ENCODE measurements around the gene UGT1A6.

DNA sequence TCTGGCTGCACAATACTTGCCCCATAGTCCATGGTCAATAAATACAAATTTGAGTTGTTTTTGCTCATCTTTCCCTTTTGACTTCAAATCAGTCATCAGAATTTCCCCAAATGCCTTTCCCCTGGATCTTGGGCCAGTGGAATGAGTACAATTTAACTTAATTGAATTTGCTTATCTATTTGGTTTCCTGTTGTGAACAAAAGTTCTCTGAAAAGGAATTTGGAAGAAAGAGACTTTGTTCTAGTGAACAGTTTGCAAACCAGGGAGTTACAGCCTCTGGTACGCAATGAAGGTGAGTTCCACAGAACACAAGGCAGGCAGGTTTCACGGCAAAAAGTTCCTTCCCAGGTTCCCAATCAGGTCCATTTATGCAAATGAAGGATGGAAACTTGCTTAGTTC, 66.2 kb downstream of the UGT1A6 start:
- TF ChIP-seq, protein P1, sequence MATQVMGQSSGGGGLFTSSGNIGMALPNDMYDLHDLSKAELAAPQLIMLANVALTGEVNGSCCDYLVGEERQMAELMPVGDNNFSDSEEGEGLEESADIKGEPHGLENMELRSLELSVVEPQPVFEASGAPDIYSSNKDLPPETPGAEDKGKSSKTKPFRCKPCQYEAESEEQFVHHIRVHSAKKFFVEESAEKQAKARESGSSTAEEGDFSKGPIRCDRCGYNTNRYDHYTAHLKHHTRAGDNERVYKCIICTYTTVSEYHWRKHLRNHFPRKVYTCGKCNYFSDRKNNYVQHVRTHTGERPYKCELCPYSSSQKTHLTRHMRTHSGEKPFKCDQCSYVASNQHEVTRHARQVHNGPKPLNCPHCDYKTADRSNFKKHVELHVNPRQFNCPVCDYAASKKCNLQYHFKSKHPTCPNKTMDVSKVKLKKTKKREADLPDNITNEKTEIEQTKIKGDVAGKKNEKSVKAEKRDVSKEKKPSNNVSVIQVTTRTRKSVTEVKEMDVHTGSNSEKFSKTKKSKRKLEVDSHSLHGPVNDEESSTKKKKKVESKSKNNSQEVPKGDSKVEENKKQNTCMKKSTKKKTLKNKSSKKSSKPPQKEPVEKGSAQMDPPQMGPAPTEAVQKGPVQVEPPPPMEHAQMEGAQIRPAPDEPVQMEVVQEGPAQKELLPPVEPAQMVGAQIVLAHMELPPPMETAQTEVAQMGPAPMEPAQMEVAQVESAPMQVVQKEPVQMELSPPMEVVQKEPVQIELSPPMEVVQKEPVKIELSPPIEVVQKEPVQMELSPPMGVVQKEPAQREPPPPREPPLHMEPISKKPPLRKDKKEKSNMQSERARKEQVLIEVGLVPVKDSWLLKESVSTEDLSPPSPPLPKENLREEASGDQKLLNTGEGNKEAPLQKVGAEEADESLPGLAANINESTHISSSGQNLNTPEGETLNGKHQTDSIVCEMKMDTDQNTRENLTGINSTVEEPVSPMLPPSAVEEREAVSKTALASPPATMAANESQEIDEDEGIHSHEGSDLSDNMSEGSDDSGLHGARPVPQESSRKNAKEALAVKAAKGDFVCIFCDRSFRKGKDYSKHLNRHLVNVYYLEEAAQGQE (IDR thresholded peaks at IDR 0.05; ENCODE audit: insufficient replicate concordance, low read depth): no peak
- TF ChIP-seq, protein P2, sequence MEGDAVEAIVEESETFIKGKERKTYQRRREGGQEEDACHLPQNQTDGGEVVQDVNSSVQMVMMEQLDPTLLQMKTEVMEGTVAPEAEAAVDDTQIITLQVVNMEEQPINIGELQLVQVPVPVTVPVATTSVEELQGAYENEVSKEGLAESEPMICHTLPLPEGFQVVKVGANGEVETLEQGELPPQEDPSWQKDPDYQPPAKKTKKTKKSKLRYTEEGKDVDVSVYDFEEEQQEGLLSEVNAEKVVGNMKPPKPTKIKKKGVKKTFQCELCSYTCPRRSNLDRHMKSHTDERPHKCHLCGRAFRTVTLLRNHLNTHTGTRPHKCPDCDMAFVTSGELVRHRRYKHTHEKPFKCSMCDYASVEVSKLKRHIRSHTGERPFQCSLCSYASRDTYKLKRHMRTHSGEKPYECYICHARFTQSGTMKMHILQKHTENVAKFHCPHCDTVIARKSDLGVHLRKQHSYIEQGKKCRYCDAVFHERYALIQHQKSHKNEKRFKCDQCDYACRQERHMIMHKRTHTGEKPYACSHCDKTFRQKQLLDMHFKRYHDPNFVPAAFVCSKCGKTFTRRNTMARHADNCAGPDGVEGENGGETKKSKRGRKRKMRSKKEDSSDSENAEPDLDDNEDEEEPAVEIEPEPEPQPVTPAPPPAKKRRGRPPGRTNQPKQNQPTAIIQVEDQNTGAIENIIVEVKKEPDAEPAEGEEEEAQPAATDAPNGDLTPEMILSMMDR (IDR thresholded peaks at IDR 0.05; ENCODE audit: insufficient read depth, low read length): no peak
- TF ChIP-seq POLR2AphosphoS5 (IDR thresholded peaks at IDR 0.05; ENCODE audit: low read depth) (no peak), GABPA (IDR thresholded peaks at IDR 0.05; ENCODE audit: low read depth) (no peak), SPI1 (IDR thresholded peaks at IDR 0.05; ENCODE audit: borderline replicate concordance, low read depth) (no peak)
